ENCODE data around the gene AQP1. TPM values are rescaled to one million over a fixed set of nuclear protein-coding genes. Genes with fewer than 3 reads are reported as not detected.

AQP1 gene
- total and polyA plus RNA-seq, 8 donors = 146 to 450 (median 231) TPM

DNA sequence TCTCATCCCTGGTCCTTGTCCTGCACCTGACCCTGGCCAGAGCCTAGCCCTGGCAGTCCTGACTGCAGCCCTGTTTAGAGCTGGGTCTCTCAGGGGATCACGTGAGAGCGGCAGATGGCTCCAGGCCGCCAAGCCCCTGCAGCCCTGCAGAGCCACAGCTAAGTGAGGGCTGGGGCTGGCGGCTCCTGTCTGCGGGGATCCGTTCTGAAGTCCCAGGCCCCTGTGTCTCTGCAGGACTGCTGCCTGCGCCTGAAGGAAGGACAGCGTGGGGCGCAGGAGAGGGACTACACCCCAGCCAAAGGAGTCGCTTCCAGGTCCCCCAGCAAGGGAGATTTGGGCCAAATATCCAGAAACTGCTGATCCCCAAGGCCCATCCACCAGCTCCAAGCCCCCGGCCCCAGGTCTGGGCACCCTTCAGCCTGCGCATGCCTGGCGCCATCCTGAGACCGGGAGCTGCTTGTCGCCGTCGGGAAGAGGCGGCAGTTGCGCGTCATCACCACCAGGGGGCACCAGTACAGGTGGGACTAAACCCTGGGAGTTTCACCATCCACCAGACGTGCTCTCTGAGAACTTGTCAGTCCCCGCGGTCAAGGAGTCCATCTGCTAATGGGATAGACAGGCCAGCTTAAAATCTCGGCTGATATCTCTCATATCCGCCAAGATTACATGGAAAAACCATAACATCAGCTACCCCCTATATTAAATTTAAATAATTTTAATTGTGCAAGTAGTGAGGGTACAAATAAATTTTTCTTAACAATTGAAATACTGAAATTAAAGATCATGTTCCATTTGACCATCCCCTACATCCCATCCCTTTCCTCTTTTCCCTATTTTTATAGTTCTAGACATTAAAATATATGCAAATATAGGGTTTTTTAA is 27.0 kb downstream of the AQP1 start:
- TF ChIP-seq, protein P1, sequence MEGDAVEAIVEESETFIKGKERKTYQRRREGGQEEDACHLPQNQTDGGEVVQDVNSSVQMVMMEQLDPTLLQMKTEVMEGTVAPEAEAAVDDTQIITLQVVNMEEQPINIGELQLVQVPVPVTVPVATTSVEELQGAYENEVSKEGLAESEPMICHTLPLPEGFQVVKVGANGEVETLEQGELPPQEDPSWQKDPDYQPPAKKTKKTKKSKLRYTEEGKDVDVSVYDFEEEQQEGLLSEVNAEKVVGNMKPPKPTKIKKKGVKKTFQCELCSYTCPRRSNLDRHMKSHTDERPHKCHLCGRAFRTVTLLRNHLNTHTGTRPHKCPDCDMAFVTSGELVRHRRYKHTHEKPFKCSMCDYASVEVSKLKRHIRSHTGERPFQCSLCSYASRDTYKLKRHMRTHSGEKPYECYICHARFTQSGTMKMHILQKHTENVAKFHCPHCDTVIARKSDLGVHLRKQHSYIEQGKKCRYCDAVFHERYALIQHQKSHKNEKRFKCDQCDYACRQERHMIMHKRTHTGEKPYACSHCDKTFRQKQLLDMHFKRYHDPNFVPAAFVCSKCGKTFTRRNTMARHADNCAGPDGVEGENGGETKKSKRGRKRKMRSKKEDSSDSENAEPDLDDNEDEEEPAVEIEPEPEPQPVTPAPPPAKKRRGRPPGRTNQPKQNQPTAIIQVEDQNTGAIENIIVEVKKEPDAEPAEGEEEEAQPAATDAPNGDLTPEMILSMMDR (IDR thresholded peaks at IDR 0.05) = peak; percentile 98 to 99 (median 98)
- H3K27ac ChIP-seq = no peak overlapping the region
- peak; percentile 75 to 98 (median 88) for DNase-seq
- no peak overlapping the region for H3K4me3 ChIP-seq
- intact Hi-C loops (cut with DNase I) = no loop called here
- no peaks in the 10 kb centered on the region for H3K4me1 ChIP-seq
- WGBS, 2 donors = 23 to 26% methylated on average over 25 of the region's 25 CpGs
- ATAC-seq = peak; percentile 79 to 94 (median 90)
- H3K36me3 ChIP-seq = no peaks in the 10 kb centered on the region
- H3K9me3 ChIP-seq = no peaks in the 10 kb centered on the region
- FAIRE-seq = no peak
- H3K27me3 ChIP-seq = peaks cover 0 to 4% (median 0%) of the 10 kb centered on the region in 4 donors

DNA sequence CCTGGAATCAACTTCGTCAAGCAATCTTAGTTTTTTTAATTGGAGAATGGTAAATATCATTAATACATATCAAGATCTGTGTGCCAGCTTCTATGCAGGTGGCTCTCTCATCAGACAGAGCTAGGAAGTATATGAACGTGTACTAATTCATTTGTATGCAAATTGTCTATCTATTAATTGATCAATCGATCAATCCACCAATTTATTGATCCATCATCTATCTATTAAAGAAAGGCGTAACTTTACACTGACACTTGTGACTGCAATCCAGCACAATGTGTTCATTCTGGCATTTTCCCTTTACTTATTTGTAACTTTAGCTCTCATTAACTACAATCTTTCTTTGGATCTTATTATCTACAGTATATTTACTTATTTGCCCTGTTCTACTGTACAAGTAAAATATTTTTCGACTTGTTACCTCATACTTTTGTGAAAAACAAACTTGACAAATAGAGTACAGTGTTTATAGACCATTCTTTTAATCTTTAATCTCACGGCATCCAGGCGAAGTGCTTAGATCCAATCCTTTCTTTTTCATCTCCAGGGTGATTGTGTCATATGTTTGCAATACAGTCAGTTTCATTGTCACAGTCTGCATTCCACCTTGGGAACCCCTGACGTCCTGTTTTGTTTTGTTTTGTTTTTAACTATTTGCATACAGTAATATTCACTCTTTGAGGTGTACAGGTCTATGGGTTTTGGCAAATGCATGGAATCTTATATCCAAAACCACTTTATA is 30.1 kb downstream of the AQP1 start:
- Histone ChIP-seq H3K36me3 (no peaks in the 10 kb centered on the region), H3K27me3 (peaks cover 0 to 4% (median 0%) of the 10 kb centered on the region in 4 donors), H3K27ac (no peak overlapping the region), H3K9me3 (no peaks in the 10 kb centered on the region), H3K4me1 (no peaks in the 10 kb centered on the region), H3K4me3 (no peak overlapping the region)
- TF ChIP-seq, protein P1 (IDR thresholded peaks at IDR 0.05) = no peak
- DNase-seq = no peak
- WGBS, 2 donors = 21 to 22% methylated on average over 8 of the region's 8 CpGs
- peak in 3 of 4 donors; percentile 19 to 63 (median 40) for ATAC-seq
- FAIRE-seq = no peak
- intact Hi-C loops (cut with DNase I) = no loop called here

DNA sequence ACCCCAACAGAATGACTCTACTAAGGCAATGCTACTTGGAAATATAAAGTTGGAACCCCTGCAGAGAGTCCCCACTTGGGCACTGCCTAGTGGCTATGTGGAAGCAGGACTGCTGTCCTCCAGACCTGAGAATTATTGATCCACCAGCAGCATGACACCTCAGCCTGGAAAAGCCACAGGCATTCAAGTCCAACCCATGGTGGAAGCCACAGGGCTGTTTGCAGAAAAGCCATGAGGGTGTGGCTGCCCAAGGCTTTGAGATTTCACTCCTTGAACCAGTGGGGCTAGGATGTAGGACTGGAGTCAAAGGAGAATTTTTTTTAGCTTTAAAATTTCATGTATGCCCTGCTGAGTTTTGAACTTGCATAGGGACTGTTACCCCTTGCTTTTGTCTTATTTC is 38.5 kb downstream of the AQP1 start:
- Histone ChIP-seq H3K4me3 (no peak overlapping the region), H3K4me1 (no peaks in the 10 kb centered on the region), H3K27ac (no peak overlapping the region), H3K9me3 (no peaks in the 10 kb centered on the region), H3K27me3 (no peaks in the 10 kb centered on the region), H3K36me3 (no peaks in the 10 kb centered on the region)
- FAIRE-seq (no peak), ATAC-seq (no peak), DNase-seq (no peak)
- TF ChIP-seq, protein P1 (IDR thresholded peaks at IDR 0.05) = no peak
- intact Hi-C loops (cut with DNase I) = no loop called here

DNA sequence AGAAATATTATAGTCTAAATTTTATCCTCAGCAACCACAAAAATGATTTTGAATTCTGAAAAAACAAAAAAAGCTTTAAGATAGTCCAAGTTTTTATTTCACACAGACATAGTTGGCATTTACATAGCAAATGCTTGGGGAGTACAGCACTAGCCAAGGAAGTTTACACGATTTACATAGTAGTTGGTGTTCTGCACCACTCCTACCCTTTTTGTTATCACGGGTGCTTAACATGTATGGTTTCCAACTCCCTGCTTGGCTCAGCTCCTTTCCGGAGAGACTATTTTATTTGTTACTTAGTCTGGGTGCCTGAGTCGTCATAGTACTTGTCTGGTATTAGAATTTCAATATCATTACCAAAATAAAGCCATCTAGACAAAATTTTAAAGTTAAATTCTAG is 43.3 kb downstream of the AQP1 start:
- DNase-seq = no peak
- ATAC-seq = no peak
- intact Hi-C loops (cut with DNase I) = no loop called here
- TF ChIP-seq, protein P1 (IDR thresholded peaks at IDR 0.05) = no peak
- FAIRE-seq = no peak
- Histone ChIP-seq H3K27me3 (no peaks in the 10 kb centered on the region), H3K36me3 (no peaks in the 10 kb centered on the region), H3K27ac (no peak overlapping the region), H3K4me1 (no peaks in the 10 kb centered on the region), H3K4me3 (no peak overlapping the region), H3K9me3 (no peaks in the 10 kb centered on the region)
- WGBS, 2 donors = 62 to 71% methylated on average over 4 of the region's 4 CpGs
